Adrenal gland (tissue), 12 donors: Measurements from ENCODE around the gene EXT2. TPM values are rescaled to one million over a fixed set of nuclear protein-coding genes. Genes with fewer than 3 reads are reported as not detected.
A peak's percentile ranks its signal among the peaks of the same experiment; 100 is the strongest.

Source experiments
- DNase-seq, 7 donors: peaks; one replicate each; pipeline ENCODE4 v3.0.0-alpha.2; 2019 to 2020
- H3K27ac ChIP-seq, 5 donors: fragments of 200-600 bp; sonication (generic) in 4 of 5; 1 replicate in 3 of 5; 2 replicates in 2 of 5; pipeline versions ENCODE4 v1.5.1 to v1.8.0; 2016 to 2020; ENCODE audit warnings: mild to moderate bottlenecking in 1 of 5
- H3K27me3 ChIP-seq: fragments of 200-600 bp; 2 replicates; pipeline ENCODE4 v1.8.0; 2021
- H3K36me3 ChIP-seq, 2 donors: fragments of 200-600 bp; replicated peaks in 1 of 2; 1 replicate in 1 of 2; 2 replicates in 1 of 2; pipeline versions ENCODE4 v1.5.1 to v1.8.0; 2018 to 2022
- H3K4me1 ChIP-seq, 2 donors: fragments of 200-600 bp; replicated peaks in 1 of 2; 1 replicate in 1 of 2; 2 replicates in 1 of 2; pipeline versions ENCODE4 v1.5.1 to v1.8.0; 2018 to 2021
- H3K4me3 ChIP-seq, 4 donors: fragments of 200-600 bp; sonication (generic) in 3 of 4; one replicate each; pipeline ENCODE4 v1.5.1; 2016 to 2018
- H3K9me3 ChIP-seq, 3 donors: fragments of 200-600 bp; sonication (generic) in 1 of 3; replicated peaks in 1 of 3; 1 replicate in 2 of 3; 2 replicates in 1 of 3; pipeline versions ENCODE4 v1.5.1 to v1.8.0; 2016 to 2021
- POLR2A ChIP-seq, 2 donors: fragments of 450-650 bp; IDR thresholded peaks; one replicate each; pipeline ENCODE4 v1.6.1; 2017; ENCODE audit warnings: antibody characterized with exemption in 2 of 2, mild to moderate bottlenecking in 2 of 2, moderate library complexity in 1 of 2
- WGBS, 4 donors: extraction: QIAGEN DNeasy Blood & Tissue Kit in 2 of 4; methylation state at CpG; one replicate each; pipeline versions ENCODE4 v1.1.5 to v1.1.7; 2013 to 2017; 5-methylcytosine and 5-hydroxymethylcytosine counted together
- intact Hi-C, 2 donors: fragments of 100-400 bp; cut with DNase I; formaldehyde crosslinking; loops; one replicate each; pipeline versions ENCODE4 v1.14.1 to v1.15.0; 2022 to 2023
- polyA plus RNA-seq, 3 donors: library from polyadenylated mRNA; stranded (reverse); fragments of 200-250 nt in 2 of 3; fragments of 350-450 nt in 1 of 3; fragmentation: Illumina TruSeq in 1 of 3; extraction: RNeasy Lipid Tissue Mini Kit (QIAGEN cat#74804) in 1 of 3; gene quantifications; one replicate each; pipeline ENCODE4 v1.2.3, GENCODE V29; 2013 to 2014
- total RNA-seq, 9 donors: library from RNA; depleted of rRNA in 4 of 9; stranded (reverse); fragments of >200 nt in 4 of 9; fragments of 120-200 nt in 1 of 9; fragmentation: NEBNext Ultra II Directional in 1 of 9; extraction: Animal tissue kit (Norgen Biotek cat#: 25700) in 1 of 9; gene quantifications; one replicate each; pipeline versions ENCODE4 v1.1.0 to v1.2.4, GENCODE V29; 2013 to 2023
- TF ChIP-seq, protein P1 (sequence below), 6 experiments: fragments of 450-650 bp in 4 of 6; fragments of 200-600 bp in 2 of 6; sonication (generic) in 1 of 6; IDR thresholded peaks; 1 replicate in 5 of 6; 2 replicates in 1 of 6; pipeline versions ENCODE4 v1.5.1 to v1.8.0; 2016 to 2021; ENCODE audit warnings: antibody characterized with exemption in 6 of 6, mild to moderate bottlenecking in 2 of 6, moderate library complexity in 1 of 6
- donor health status: healthy with polysubstance abuse.
- donor health status: Bipolar disorder and iron deficiency.
- donor health status: DM: yes; HTN: yes; CAD: no.
- donor health status: DM: no; HTN: no; CAD: no.
- donor health status: DM: no; HTN: no; CAD: no.
- donor health status: DM: yes; HTN: yes; CAD: no.

EXT2 gene
- total and polyA plus RNA-seq, 12 donors: 28.7 to 89.3 (median 46.3) TPM

DNA sequence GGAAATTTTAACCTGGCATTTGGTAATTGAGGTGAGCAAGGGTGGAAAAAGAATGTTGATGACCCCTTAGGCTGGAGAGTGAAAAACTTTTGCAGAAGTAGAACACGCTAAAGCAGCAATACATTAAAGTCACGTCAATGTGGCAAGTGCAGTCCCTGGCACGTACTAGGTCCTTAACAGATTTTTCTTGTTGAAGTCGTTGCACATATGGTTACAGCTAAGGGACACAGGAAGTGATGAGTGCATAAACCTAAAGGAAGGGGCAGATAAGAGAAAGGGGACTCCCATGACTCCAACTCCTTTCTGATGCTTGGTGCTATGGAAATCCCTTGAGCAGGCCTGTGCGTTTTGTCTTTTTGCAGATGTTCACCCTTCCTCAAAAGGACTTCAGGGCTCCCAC, 28.2 kb upstream of the EXT2 start:
- Histone ChIP-seq H3K4me1 (peaks cover 6 to 27% of the 10 kb centered on the region in 2 donors), H3K27me3 (no peaks in the 10 kb centered on the region), H3K4me3 (peak overlapping the region in 1 of 4 donors; percentile 76), H3K9me3 (no peaks in the 10 kb centered on the region), H3K36me3 (peaks cover 0 to 26% of the 10 kb centered on the region in 2 donors), H3K27ac (peak overlapping the region in 2 of 5 donors; percentile 89 to 94)
- intact Hi-C loops: no loop called here
- TF ChIP-seq, protein P1, sequence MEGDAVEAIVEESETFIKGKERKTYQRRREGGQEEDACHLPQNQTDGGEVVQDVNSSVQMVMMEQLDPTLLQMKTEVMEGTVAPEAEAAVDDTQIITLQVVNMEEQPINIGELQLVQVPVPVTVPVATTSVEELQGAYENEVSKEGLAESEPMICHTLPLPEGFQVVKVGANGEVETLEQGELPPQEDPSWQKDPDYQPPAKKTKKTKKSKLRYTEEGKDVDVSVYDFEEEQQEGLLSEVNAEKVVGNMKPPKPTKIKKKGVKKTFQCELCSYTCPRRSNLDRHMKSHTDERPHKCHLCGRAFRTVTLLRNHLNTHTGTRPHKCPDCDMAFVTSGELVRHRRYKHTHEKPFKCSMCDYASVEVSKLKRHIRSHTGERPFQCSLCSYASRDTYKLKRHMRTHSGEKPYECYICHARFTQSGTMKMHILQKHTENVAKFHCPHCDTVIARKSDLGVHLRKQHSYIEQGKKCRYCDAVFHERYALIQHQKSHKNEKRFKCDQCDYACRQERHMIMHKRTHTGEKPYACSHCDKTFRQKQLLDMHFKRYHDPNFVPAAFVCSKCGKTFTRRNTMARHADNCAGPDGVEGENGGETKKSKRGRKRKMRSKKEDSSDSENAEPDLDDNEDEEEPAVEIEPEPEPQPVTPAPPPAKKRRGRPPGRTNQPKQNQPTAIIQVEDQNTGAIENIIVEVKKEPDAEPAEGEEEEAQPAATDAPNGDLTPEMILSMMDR (IDR thresholded peaks at IDR 0.05): no peak
- no peak for TF ChIP-seq POLR2A (IDR thresholded peaks at IDR 0.05)
- DNase-seq: no peak
- 59 to 84% (median 67%) methylated on average over 5 of the region's 5 CpGs for WGBS, 4 donors

DNA sequence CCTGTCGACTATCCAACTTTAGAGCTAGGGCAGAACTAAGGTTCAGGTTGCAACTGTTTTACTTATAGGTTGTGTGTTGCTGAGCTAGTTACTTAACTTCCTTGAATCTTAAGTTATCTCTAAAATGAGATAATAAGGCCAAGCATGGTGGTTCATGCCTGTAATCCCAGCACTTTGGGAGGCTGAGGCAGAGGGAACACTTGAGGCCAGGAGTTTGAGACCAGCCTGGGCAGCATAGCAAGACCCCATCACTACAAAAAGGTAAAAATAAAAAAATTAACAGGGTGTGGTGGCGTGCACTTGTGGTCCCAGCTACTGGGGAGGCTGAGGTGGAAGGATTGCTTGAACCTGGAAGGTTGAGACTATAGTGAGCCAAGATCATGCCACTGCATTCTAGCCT, 27.3 kb upstream of the EXT2 start:
- WGBS, 4 donors: 98 to 100% (median 98%) methylated on average over 2 of the region's 2 CpGs
- no peak overlapping the region for H3K4me3 ChIP-seq
- no peak for DNase-seq
- peaks cover 6 to 27% of the 10 kb centered on the region in 2 donors for H3K4me1 ChIP-seq
- no peak overlapping the region for H3K27ac ChIP-seq
- no peaks in the 10 kb centered on the region for H3K27me3 ChIP-seq
- peaks cover 0 to 34% of the 10 kb centered on the region in 2 donors for H3K36me3 ChIP-seq
- intact Hi-C loops: no loop called here
- no peak for TF ChIP-seq POLR2A (IDR thresholded peaks at IDR 0.05)
- TF ChIP-seq, protein P1 (IDR thresholded peaks at IDR 0.05): no peak
- H3K9me3 ChIP-seq: no peaks in the 10 kb centered on the region

DNA sequence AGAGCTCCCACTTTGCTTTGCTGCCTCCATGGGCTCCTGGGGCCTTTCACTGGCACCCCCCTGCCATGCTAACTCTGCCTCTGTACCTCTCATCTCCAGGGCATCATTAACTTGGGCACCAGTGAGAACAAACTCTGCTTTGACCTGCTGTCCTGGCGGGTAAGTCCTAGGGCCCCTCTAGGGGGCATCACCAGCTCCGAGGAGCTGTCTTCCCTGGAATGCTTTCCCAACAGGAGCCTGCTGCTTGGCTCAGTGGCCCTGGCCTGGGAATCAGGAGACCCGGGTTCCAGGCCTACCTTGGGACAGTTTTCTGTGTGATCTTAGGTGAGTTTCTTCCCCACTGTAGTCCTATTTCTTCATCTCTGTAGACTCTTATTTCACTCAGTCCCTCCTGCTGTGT, 24.3 kb upstream of the EXT2 start:
- Histone ChIP-seq H3K27ac (no peak overlapping the region), H3K9me3 (no peaks in the 10 kb centered on the region), H3K4me1 (peaks cover 0 to 18% of the 10 kb centered on the region in 2 donors), H3K4me3 (no peak overlapping the region), H3K36me3 (peaks cover 0 to 56% of the 10 kb centered on the region in 2 donors), H3K27me3 (no peaks in the 10 kb centered on the region)
- TF ChIP-seq, protein P1 (IDR thresholded peaks at IDR 0.05): no peak
- no peak for TF ChIP-seq POLR2A (IDR thresholded peaks at IDR 0.05)
- DNase-seq: no peak
- WGBS, 4 donors: 83 to 90% (median 87%) methylated on average over 2 to 3 of the region's 3 CpGs
- intact Hi-C loops: no loop called here

DNA sequence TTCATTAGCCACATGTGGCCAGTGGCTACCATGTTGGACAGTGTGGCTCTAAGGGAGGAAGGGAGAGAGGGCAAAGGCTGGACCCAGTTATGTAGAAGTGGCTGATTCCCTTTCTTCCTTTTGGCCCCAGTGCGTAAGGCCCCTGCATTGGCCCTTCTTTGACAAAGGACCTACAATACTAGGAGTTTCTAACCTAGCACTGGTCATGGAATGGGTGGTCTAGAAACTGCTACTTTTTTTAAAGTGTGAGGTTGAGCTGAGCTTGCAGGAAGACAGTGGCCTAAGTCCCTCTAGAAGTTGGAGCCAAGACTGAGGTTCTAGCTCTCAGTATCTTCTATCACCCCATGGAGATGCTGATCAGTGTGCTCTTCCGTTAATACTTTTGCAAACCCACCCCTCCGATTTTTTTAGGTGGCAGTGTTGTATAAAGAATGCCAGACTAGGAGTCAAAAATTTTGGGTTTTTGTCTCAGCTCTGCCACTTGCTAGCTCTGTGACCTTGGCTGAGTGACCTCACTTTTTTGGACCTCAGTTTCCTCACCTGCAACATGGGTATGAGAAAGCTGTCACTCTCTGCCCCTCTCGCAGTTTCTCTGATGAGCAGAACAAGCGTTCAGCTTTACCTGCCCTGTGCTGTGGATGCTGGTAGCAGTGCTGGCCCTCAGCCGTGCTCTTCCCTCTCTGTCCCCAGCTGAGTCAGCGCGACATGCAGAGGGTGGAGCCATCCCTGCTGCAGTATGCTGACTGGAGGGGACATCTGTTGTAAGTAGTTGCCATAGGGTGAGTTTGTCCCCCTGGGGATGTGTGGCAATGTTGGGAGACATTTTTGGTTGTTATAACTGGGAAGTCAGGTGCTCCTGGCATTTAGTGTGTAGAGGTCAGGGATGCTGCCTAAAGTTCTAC, 22.5 kb upstream of the EXT2 start:
- Histone ChIP-seq H3K27me3 (no peaks in the 10 kb centered on the region), H3K36me3 (peaks cover 0 to 70% of the 10 kb centered on the region in 2 donors), H3K27ac (no peak overlapping the region), H3K4me1 (peaks cover 0 to 7% of the 10 kb centered on the region in 2 donors), H3K4me3 (no peak overlapping the region), H3K9me3 (no peaks in the 10 kb centered on the region)
- TF ChIP-seq, protein P1 (IDR thresholded peaks at IDR 0.05): no peak
- no peak for TF ChIP-seq POLR2A (IDR thresholded peaks at IDR 0.05)
- intact Hi-C loops: no loop called here
- DNase-seq: no peak
- WGBS, 4 donors: 78 to 95% (median 93%) methylated on average over 8 of the region's 8 CpGs
